Body of pancreas (tissue), 4 donors: Measurements from ENCODE around the gene SORCS2.

Experiments used
- POLR2A ChIP-seq, 3 donors: fragments of 450-650 bp; IDR thresholded peaks; one replicate each; pipeline ENCODE4 v1.6.1; 2016; ENCODE audit warnings: antibody characterized with exemption in 3 of 3, mild to moderate bottlenecking in 2 of 3
- TF ChIP-seq, protein P1 (sequence below), 7 experiments: fragments of 450-650 bp in 4 of 7; fragments of 200-600 bp in 3 of 7; sonication (generic) in 3 of 7; IDR thresholded peaks; one replicate each; pipeline ENCODE4 v1.5.1; 2016 to 2019; ENCODE audit warnings: antibody characterized with exemption in 7 of 7

DNA sequence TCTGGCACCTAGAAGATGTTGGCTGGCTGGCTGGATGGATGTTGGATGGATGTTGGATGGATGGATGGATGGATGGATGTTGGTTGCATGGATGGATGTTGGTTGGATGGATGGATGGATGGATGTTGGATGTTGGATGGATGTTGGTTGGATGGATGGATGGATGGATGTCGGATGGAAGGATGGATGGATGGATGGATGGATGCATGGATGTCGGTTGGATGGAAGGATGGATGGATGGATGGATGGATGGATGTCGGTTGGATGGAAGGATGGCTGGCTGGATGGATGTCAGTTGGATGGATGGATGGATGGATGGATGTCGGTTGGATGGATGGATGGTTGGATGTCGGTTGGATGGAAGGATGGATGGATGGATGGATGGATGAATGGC is 145.7 kb downstream of the SORCS2 start:
- TF ChIP-seq, protein P1, sequence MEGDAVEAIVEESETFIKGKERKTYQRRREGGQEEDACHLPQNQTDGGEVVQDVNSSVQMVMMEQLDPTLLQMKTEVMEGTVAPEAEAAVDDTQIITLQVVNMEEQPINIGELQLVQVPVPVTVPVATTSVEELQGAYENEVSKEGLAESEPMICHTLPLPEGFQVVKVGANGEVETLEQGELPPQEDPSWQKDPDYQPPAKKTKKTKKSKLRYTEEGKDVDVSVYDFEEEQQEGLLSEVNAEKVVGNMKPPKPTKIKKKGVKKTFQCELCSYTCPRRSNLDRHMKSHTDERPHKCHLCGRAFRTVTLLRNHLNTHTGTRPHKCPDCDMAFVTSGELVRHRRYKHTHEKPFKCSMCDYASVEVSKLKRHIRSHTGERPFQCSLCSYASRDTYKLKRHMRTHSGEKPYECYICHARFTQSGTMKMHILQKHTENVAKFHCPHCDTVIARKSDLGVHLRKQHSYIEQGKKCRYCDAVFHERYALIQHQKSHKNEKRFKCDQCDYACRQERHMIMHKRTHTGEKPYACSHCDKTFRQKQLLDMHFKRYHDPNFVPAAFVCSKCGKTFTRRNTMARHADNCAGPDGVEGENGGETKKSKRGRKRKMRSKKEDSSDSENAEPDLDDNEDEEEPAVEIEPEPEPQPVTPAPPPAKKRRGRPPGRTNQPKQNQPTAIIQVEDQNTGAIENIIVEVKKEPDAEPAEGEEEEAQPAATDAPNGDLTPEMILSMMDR (IDR thresholded peaks at IDR 0.05) = no peak
- no peak for TF ChIP-seq POLR2A (IDR thresholded peaks at IDR 0.05)
